Ishikawa (cell line): ENCODE measurements around the gene MYO1A.
A peak's percentile ranks its signal among the peaks of the same experiment; 100 is the strongest.

Experiments
- CEBPB ChIP-seq: IDR thresholded peaks from 2 replicates; pipeline ENCODE4 v1.6.1; 2012
- CREB1 ChIP-seq: IDR thresholded peaks from 2 replicates; pipeline ENCODE4 v1.6.1; 2012; ENCODE audit warnings: low read depth
- EGR1 ChIP-seq: IDR thresholded peaks from 2 replicates; pipeline ENCODE4 v1.6.1; 2012
- EP300 ChIP-seq: IDR thresholded peaks from 2 replicates; pipeline ENCODE4 v1.6.1; 2012; ENCODE audit warnings: borderline replicate concordance
- FOXM1 ChIP-seq: IDR thresholded peaks from 2 replicates; pipeline ENCODE4 v1.6.1; 2012; ENCODE audit warnings: low read depth, borderline replicate concordance
- NFIC ChIP-seq: IDR thresholded peaks from 2 replicates; pipeline ENCODE4 v1.6.1; 2012
- RAD21 ChIP-seq: IDR thresholded peaks from 2 replicates; pipeline ENCODE4 v1.6.1; 2012; ENCODE audit warnings: low read depth
- REST ChIP-seq: IDR thresholded peaks from 2 replicates; pipeline ENCODE4 v1.6.1; 2012; ENCODE audit warnings: low read depth, mild to moderate bottlenecking
- TAF1 ChIP-seq: IDR thresholded peaks from 2 replicates; pipeline ENCODE4 v1.6.1; 2012; ENCODE audit warnings: low read depth, mild to moderate bottlenecking
- TCF12 ChIP-seq: IDR thresholded peaks from 2 replicates; pipeline ENCODE4 v1.6.1; 2012; ENCODE audit warnings: low read depth
- TEAD4 ChIP-seq: IDR thresholded peaks from 2 replicates; pipeline ENCODE4 v1.6.1; 2012
- YY1 ChIP-seq: IDR thresholded peaks from 2 replicates; pipeline ENCODE4 v1.6.1; 2012; ENCODE audit warnings: low read depth
- ZBTB7A ChIP-seq: IDR thresholded peaks from 2 replicates; pipeline ENCODE4 v1.6.1; 2012; ENCODE audit warnings: low read depth
- TF ChIP-seq, protein P1 (sequence below): IDR thresholded peaks from 2 replicates; pipeline ENCODE4 v1.6.1; 2012
- TF ChIP-seq, protein P2 (sequence below): IDR thresholded peaks from 2 replicates; pipeline ENCODE4 v1.6.1; 2012

MYO1A gene

DNA sequence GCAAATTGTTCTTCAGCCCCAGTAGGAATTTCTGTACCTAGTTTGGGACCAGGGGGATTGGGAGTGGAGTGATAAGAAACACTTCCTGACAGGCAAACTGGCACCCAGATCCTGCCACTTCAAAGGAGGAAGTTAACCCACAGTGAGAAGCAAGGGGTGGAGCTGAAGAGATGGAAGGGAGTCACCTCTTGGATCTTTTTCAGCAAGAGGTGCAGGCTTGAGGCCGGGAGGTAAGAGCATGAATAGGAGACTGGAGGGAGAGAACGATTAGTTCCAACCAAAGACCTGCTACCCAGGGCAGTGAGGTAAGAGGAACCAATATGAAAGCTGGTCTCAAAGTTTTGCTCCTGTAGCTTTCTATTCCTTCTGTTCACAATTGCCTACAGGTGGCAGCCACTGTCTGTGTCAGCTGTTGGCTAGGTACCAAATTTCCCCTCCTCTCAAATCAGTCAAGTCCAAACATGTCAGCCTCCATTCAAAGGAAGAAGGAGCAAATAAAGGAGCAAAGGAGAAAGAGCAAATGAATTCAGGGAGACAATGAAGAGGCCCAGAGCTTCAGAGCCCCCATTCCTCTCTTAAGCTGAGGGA, 18.7 kb downstream of the MYO1A start:
- TF ChIP-seq RAD21: 0 out of 2 replicates have a peak, but pooled peaks have one; percentile 22
- TF ChIP-seq, protein P1, sequence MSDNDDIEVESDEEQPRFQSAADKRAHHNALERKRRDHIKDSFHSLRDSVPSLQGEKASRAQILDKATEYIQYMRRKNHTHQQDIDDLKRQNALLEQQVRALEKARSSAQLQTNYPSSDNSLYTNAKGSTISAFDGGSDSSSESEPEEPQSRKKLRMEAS: no peak

GRCh38 chr12:57029457-57029856, 20.5 kb downstream of the MYO1A start:
- TF ChIP-seq ZBTB7A (no peak), RAD21 (no peak), REST (no peak), TAF1 (no peak), YY1 (no peak), TCF12 (no peak), CEBPB (no peak), NFIC (no peak), CREB1 (no peak), FOXM1 (no peak), EP300 (no peak), EGR1 (no peak), TEAD4 (no peak)
- TF ChIP-seq, protein P2, sequence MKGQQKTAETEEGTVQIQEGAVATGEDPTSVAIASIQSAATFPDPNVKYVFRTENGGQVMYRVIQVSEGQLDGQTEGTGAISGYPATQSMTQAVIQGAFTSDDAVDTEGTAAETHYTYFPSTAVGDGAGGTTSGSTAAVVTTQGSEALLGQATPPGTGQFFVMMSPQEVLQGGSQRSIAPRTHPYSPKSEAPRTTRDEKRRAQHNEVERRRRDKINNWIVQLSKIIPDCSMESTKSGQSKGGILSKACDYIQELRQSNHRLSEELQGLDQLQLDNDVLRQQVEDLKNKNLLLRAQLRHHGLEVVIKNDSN: no peak
- TF ChIP-seq, protein P1: no peak

DNA sequence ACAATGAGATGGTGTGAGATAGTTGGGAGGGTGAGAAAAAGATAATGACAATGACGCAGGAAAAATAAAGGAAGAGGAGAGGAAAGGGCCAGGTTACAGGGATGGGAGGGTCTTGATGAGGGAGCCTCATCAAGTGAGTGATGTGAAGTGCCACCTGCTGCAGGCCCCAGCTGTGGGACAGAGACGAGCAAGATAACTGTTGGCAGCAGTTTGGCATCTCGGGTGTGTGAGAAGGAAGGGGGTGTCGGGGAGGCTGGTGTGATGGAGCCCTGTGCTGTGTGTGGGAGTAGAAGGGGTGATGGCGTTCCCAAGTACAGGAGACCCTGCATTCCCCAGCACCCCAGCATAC, 22.1 kb downstream of the MYO1A start:
- TF ChIP-seq TEAD4: no peak
- TF ChIP-seq, protein P1: no peak
- no peak for TF ChIP-seq TCF12
- no peak for TF ChIP-seq CEBPB
- TF ChIP-seq CREB1: no peak
- TF ChIP-seq NFIC: no peak
- no peak for TF ChIP-seq YY1
- TF ChIP-seq FOXM1: no peak
- TF ChIP-seq, protein P2: no peak
- TF ChIP-seq TAF1: no peak
- TF ChIP-seq EGR1: no peak
- no peak for TF ChIP-seq EP300
- TF ChIP-seq RAD21: no peak
- TF ChIP-seq ZBTB7A: no peak
- no peak for TF ChIP-seq REST

DNA sequence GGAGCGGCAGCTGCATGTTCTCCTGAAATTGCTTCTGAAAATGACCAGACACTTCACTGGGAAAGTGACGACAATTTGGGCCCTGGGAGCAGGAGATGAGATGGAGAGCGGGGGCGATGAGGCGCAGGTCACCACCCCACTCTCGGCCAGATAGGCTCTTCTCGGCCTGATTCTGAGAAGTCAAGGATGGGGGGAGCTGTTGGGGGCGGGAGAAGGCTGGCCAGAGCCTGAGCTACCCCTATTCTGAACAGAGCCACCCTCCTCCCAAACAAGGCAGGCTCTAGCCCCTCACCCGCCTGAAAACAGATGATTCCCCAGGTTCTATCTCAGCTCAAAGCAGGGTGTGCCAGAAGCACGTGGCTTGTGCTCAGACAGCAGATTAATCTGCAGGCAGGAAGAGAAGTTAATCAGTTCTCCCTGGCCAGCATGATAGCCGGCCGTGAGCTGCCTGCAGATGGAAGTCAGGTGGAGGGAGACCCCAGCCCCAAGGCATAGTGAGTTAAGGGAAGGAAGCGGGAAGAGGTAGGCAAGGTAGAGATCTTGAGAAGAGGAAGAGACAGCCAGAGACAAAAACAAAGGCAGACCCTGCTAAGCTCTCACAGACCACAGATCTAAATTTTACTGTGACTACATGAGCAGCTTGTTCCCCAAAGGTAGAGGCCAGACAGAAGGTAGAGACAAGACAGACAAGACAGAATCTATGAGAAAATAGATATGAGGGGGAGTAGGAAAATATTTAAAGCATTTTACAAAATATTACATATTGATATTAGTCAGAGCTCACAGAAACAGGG, 22.7 kb downstream of the MYO1A start:
- TF ChIP-seq CREB1 (no peak), TAF1 (no peak), YY1 (no peak), NFIC (no peak), TCF12 (no peak), RAD21 (no peak), EGR1 (no peak), TEAD4 (no peak), CEBPB (no peak), REST (no peak), EP300 (no peak), ZBTB7A (no peak), FOXM1 (no peak)
- TF ChIP-seq, protein P1: no peak
- TF ChIP-seq, protein P2: no peak
